ENCODE results near the gene ENPP4. TPM values are rescaled to one million over a fixed set of nuclear protein-coding genes. Genes with fewer than 3 reads are reported as not detected.

Gene ENPP4
- total RNA-seq, 1 donor from 2014 or later, result 4.9 TPM

Other genes with a start within 250 kb of the ENPP4 start
- 0.05 and 0.12 TPM in 2 replicates for gene CLIC5, start 114.1 kb upstream of the ENPP4 start, total RNA-seq
- 0.19 TPM in 1 of 2 replicates, not detected in the other for gene ENPP5, start 41.0 kb downstream of the ENPP4 start, total RNA-seq